ENCODE measurements around the gene CCDC91.
A peak's percentile ranks its signal among the peaks of the same experiment; 100 is the strongest.
"Not testable (repeated sequence)": the region's sequence is repeated elsewhere in the genome, so short reads cannot be mapped to it uniquely, and the experiment has no call there.

The CCDC91 gene

GRCh38 chr12:28367326-28367725 is 177.1 kb downstream of the CCDC91 start:
- no peak for ATAC-seq (replicated peaks; ENCODE audit: extremely low read depth, poor library complexity, severe bottlenecking)
- no peak for DNase-seq (ENCODE audit: low spot score in 2 of 2)
- Mint-ChIP-seq H3K4me1 (no peaks in the 10 kb centered on the region), H3K9me3 (peaks cover 24% of the 10 kb centered on the region), H3K4me3 (no peak overlapping the region), H3K36me3 (ENCODE audit: insufficient read depth) (peaks cover 14% of the 10 kb centered on the region), H3K27me3 (no peaks in the 10 kb centered on the region), H3K27ac (ENCODE audit: low read depth) (no peak overlapping the region)

- ATAC-seq (replicated peaks; ENCODE audit: extremely low read depth, poor library complexity, severe bottlenecking), result no peak
- Mint-ChIP-seq H3K4me3 (no peak overlapping the region), H3K27ac (ENCODE audit: low read depth) (no peak overlapping the region), H3K4me1 (no peaks in the 10 kb centered on the region), H3K27me3 (no peaks in the 10 kb centered on the region), H3K9me3 (peaks cover 24% of the 10 kb centered on the region), H3K36me3 (ENCODE audit: insufficient read depth) (peaks cover 14% of the 10 kb centered on the region)
- no peak for DNase-seq (ENCODE audit: low spot score in 2 of 2)
Observed at GRCh38 chr12:28367993-28368392, 177.7 kb downstream of the CCDC91 start.

- no peak overlapping the region for H3K4me3 Mint-ChIP-seq
- no peaks in the 10 kb centered on the region for H3K27me3 Mint-ChIP-seq
- peaks cover 14% of the 10 kb centered on the region for H3K36me3 Mint-ChIP-seq (ENCODE audit: insufficient read depth)
- DNase-seq (ENCODE audit: low spot score in 2 of 2) (no peak), ATAC-seq (replicated peaks; ENCODE audit: extremely low read depth, poor library complexity, severe bottlenecking) (no peak)
- no peak overlapping the region for H3K27ac Mint-ChIP-seq (ENCODE audit: low read depth)
- H3K9me3 Mint-ChIP-seq, result peaks cover 24% of the 10 kb centered on the region
- H3K4me1 Mint-ChIP-seq, result peaks cover 8% of the 10 kb centered on the region
Observed at GRCh38 chr12:28369483-28369882, 179.2 kb downstream of the CCDC91 start.

- H3K27me3 Mint-ChIP-seq, result no peaks in the 10 kb centered on the region
- no peak overlapping the region for H3K27ac Mint-ChIP-seq (ENCODE audit: low read depth)
- ATAC-seq (replicated peaks; ENCODE audit: extremely low read depth, poor library complexity, severe bottlenecking), result no peak
- H3K36me3 Mint-ChIP-seq (ENCODE audit: insufficient read depth), result peaks cover 7% of the 10 kb centered on the region
- H3K4me1 Mint-ChIP-seq, result peaks cover 8% of the 10 kb centered on the region
- H3K9me3 Mint-ChIP-seq, result peaks cover 8% of the 10 kb centered on the region
- DNase-seq (ENCODE audit: low spot score in 2 of 2), result no peak
- no peak overlapping the region for H3K4me3 Mint-ChIP-seq
Observed at GRCh38 chr12:28374556-28374955, 184.3 kb downstream of the CCDC91 start.

- ATAC-seq (replicated peaks; ENCODE audit: extremely low read depth, poor library complexity, severe bottlenecking) (no peak), DNase-seq (ENCODE audit: low spot score in 2 of 2) (no peak)
- Mint-ChIP-seq H3K9me3 (no peaks in the 10 kb centered on the region), H3K27me3 (no peaks in the 10 kb centered on the region), H3K4me1 (peaks cover under 1% of the 10 kb centered on the region), H3K4me3 (no peak overlapping the region), H3K36me3 (ENCODE audit: insufficient read depth) (no peaks in the 10 kb centered on the region), H3K27ac (ENCODE audit: low read depth) (no peak overlapping the region)
Observed at GRCh38 chr12:28378736-28379135, 188.5 kb downstream of the CCDC91 start.

- H3K4me1 Mint-ChIP-seq; ATAC-seq (replicated peaks; ENCODE audit: extremely low read depth, poor library complexity, severe bottlenecking); H3K36me3 Mint-ChIP-seq (ENCODE audit: insufficient read depth): not testable (repeated sequence)
Observed at GRCh38 chr12:28379779-28380178, 189.5 kb downstream of the CCDC91 start.

GRCh38 chr12:28383368-28383767 is 193.1 kb downstream of the CCDC91 start:
- H3K4me3 Mint-ChIP-seq, result no peak overlapping the region
- H3K27me3 Mint-ChIP-seq, result no peaks in the 10 kb centered on the region
- H3K4me1 Mint-ChIP-seq, result no peaks in the 10 kb centered on the region
- no peak for DNase-seq (ENCODE audit: low spot score in 2 of 2)
- no peaks in the 10 kb centered on the region for H3K9me3 Mint-ChIP-seq
- no peak overlapping the region for H3K27ac Mint-ChIP-seq (ENCODE audit: low read depth)
- ATAC-seq (replicated peaks; ENCODE audit: extremely low read depth, poor library complexity, severe bottlenecking), result no peak
- H3K36me3 Mint-ChIP-seq (ENCODE audit: insufficient read depth), result no peaks in the 10 kb centered on the region

More at GRCh38 chr12:28379779-28380178, 189.5 kb downstream of the CCDC91 start:
- not testable (repeated sequence) for DNase-seq (ENCODE audit: low spot score in 2 of 2); H3K4me3 Mint-ChIP-seq; H3K27ac Mint-ChIP-seq (ENCODE audit: low read depth); H3K27me3 Mint-ChIP-seq; H3K9me3 Mint-ChIP-seq

GRCh38 chr12:28388879-28389278 is 198.6 kb downstream of the CCDC91 start:
- Mint-ChIP-seq H3K4me3 (no peak overlapping the region), H3K27me3 (no peaks in the 10 kb centered on the region), H3K36me3 (ENCODE audit: insufficient read depth) (peaks cover 11% of the 10 kb centered on the region), H3K9me3 (no peaks in the 10 kb centered on the region), H3K27ac (ENCODE audit: low read depth) (no peak overlapping the region), H3K4me1 (no peaks in the 10 kb centered on the region)
- DNase-seq (ENCODE audit: low spot score in 2 of 2) (no peak), ATAC-seq (replicated peaks; ENCODE audit: extremely low read depth, poor library complexity, severe bottlenecking) (no peak)

GRCh38 chr12:28390206-28390605 is 199.9 kb downstream of the CCDC91 start:
- no peak for ATAC-seq (replicated peaks; ENCODE audit: extremely low read depth, poor library complexity, severe bottlenecking)
- Mint-ChIP-seq H3K27me3 (no peaks in the 10 kb centered on the region), H3K9me3 (no peaks in the 10 kb centered on the region), H3K36me3 (ENCODE audit: insufficient read depth) (peaks cover 14% of the 10 kb centered on the region), H3K4me1 (no peaks in the 10 kb centered on the region), H3K4me3 (no peak overlapping the region), H3K27ac (ENCODE audit: low read depth) (no peak overlapping the region)
- no peak for DNase-seq (ENCODE audit: low spot score in 2 of 2)

- Mint-ChIP-seq H3K27me3 (no peaks in the 10 kb centered on the region), H3K9me3 (no peaks in the 10 kb centered on the region), H3K27ac (ENCODE audit: low read depth) (no peak overlapping the region), H3K4me3 (no peak overlapping the region), H3K36me3 (ENCODE audit: insufficient read depth) (peaks cover 16% of the 10 kb centered on the region), H3K4me1 (no peaks in the 10 kb centered on the region)
- no peak for ATAC-seq (replicated peaks; ENCODE audit: extremely low read depth, poor library complexity, severe bottlenecking)
- DNase-seq (ENCODE audit: low spot score in 2 of 2), result no peak
Observed at GRCh38 chr12:28390761-28391385, 200.6 kb downstream of the CCDC91 start.

- ATAC-seq (replicated peaks; ENCODE audit: extremely low read depth, poor library complexity, severe bottlenecking) (no peak), DNase-seq (ENCODE audit: low spot score in 2 of 2) (no peak)
- no peak overlapping the region for H3K27ac Mint-ChIP-seq (ENCODE audit: low read depth)
- H3K27me3 Mint-ChIP-seq, result no peaks in the 10 kb centered on the region
- no peak overlapping the region for H3K4me3 Mint-ChIP-seq
- peaks cover 5% of the 10 kb centered on the region for H3K36me3 Mint-ChIP-seq (ENCODE audit: insufficient read depth)
- H3K4me1 Mint-ChIP-seq, result peaks cover 7% of the 10 kb centered on the region
- H3K9me3 Mint-ChIP-seq, result no peaks in the 10 kb centered on the region
Observed at GRCh38 chr12:28409892-28410291, 219.6 kb downstream of the CCDC91 start.

- H3K4me3 Mint-ChIP-seq, result no peak overlapping the region
- ATAC-seq (replicated peaks; ENCODE audit: extremely low read depth, poor library complexity, severe bottlenecking) (no peak), DNase-seq (ENCODE audit: low spot score in 2 of 2) (no peak)
- peaks cover 8% of the 10 kb centered on the region for H3K36me3 Mint-ChIP-seq (ENCODE audit: insufficient read depth)
- no peaks in the 10 kb centered on the region for H3K9me3 Mint-ChIP-seq
- peaks cover 7% of the 10 kb centered on the region for H3K4me1 Mint-ChIP-seq
- H3K27ac Mint-ChIP-seq (ENCODE audit: low read depth), result peak overlapping the region; percentile 76
- H3K27me3 Mint-ChIP-seq, result no peaks in the 10 kb centered on the region
Observed at GRCh38 chr12:28413460-28414109, 223.3 kb downstream of the CCDC91 start.

- Mint-ChIP-seq H3K27me3 (no peaks in the 10 kb centered on the region), H3K4me1 (peaks cover 7% of the 10 kb centered on the region)
Observed at GRCh38 chr12:28415755-28416154, 225.5 kb downstream of the CCDC91 start.

More at GRCh38 chr12:28415755-28416154, 225.5 kb downstream of the CCDC91 start:
- H3K27ac Mint-ChIP-seq (ENCODE audit: low read depth), result no peak overlapping the region
- H3K9me3 Mint-ChIP-seq, result no peaks in the 10 kb centered on the region
- DNase-seq (ENCODE audit: low spot score in 2 of 2), result no peak
- H3K4me3 Mint-ChIP-seq, result no peak overlapping the region
- H3K36me3 Mint-ChIP-seq (ENCODE audit: insufficient read depth), result peaks cover 7% of the 10 kb centered on the region
- no peak for ATAC-seq (replicated peaks; ENCODE audit: extremely low read depth, poor library complexity, severe bottlenecking)
